ENCODE measurements around the gene CHCHD6. TPM values are rescaled to one million over a fixed set of nuclear protein-coding genes. Genes with fewer than 3 reads are reported as not detected.

Gene CHCHD6
- total RNA-seq, 1 donor from 2014 or later: 28.7 TPM

- TF ChIP-seq CTCF (IDR thresholded peaks at IDR 0.05; ENCODE audit: insufficient read depth, low read length, poor library complexity, severe bottlenecking): no peak
- H3K4me3 ChIP-seq (ENCODE audit: low read depth, low read length): no peak overlapping the region
- no peaks in the 10 kb centered on the region for H3K27me3 ChIP-seq (ENCODE audit: control insufficient read depth, insufficient read depth, low read length)
- DNase-seq (ENCODE audit: low read depth): no peak
- H3K36me3 ChIP-seq (ENCODE audit: control insufficient read depth, insufficient read depth, low read length): no peaks in the 10 kb centered on the region
Observed at GRCh38 chr3:126768903-126769302, 64.9 kb downstream of the CHCHD6 start.

- Histone ChIP-seq H3K27me3 (ENCODE audit: control insufficient read depth, insufficient read depth, low read length) (no peaks in the 10 kb centered on the region), H3K4me3 (ENCODE audit: low read depth, low read length) (no peak overlapping the region), H3K36me3 (ENCODE audit: control insufficient read depth, insufficient read depth, low read length) (no peaks in the 10 kb centered on the region)
- no peak for TF ChIP-seq CTCF (IDR thresholded peaks at IDR 0.05; ENCODE audit: insufficient read depth, low read length, poor library complexity, severe bottlenecking)
- DNase-seq (ENCODE audit: low read depth): no peak
Observed at GRCh38 chr3:126770096-126770495, 66.1 kb downstream of the CHCHD6 start.

- no peaks in the 10 kb centered on the region for H3K36me3 ChIP-seq (ENCODE audit: control insufficient read depth, insufficient read depth, low read length)
- no peaks in the 10 kb centered on the region for H3K27me3 ChIP-seq (ENCODE audit: control insufficient read depth, insufficient read depth, low read length)
- DNase-seq (ENCODE audit: low read depth): no peak
- no peak for TF ChIP-seq CTCF (IDR thresholded peaks at IDR 0.05; ENCODE audit: insufficient read depth, low read length, poor library complexity, severe bottlenecking)
- no peak overlapping the region for H3K4me3 ChIP-seq (ENCODE audit: low read depth, low read length)
Observed at GRCh38 chr3:126773167-126773566, 69.1 kb downstream of the CHCHD6 start.

- H3K27me3 ChIP-seq (ENCODE audit: control insufficient read depth, insufficient read depth, low read length): no peaks in the 10 kb centered on the region
- no peak for TF ChIP-seq CTCF (IDR thresholded peaks at IDR 0.05; ENCODE audit: insufficient read depth, low read length, poor library complexity, severe bottlenecking)
- no peaks in the 10 kb centered on the region for H3K36me3 ChIP-seq (ENCODE audit: control insufficient read depth, insufficient read depth, low read length)
- no peak overlapping the region for H3K4me3 ChIP-seq (ENCODE audit: low read depth, low read length)
- DNase-seq (ENCODE audit: low read depth): no peak
Observed at GRCh38 chr3:126773783-126774182, 69.7 kb downstream of the CHCHD6 start.

GRCh38 chr3:126777366-126777765, 73.3 kb downstream of the CHCHD6 start:
- no peak overlapping the region for H3K4me3 ChIP-seq (ENCODE audit: low read depth, low read length)
- H3K36me3 ChIP-seq (ENCODE audit: control insufficient read depth, insufficient read depth, low read length): no peaks in the 10 kb centered on the region
- no peaks in the 10 kb centered on the region for H3K27me3 ChIP-seq (ENCODE audit: control insufficient read depth, insufficient read depth, low read length)
- no peak for DNase-seq (ENCODE audit: low read depth)
- TF ChIP-seq CTCF (IDR thresholded peaks at IDR 0.05; ENCODE audit: insufficient read depth, low read length, poor library complexity, severe bottlenecking): no peak

GRCh38 chr3:126780666-126781065, 76.6 kb downstream of the CHCHD6 start:
- no peak for TF ChIP-seq CTCF (IDR thresholded peaks at IDR 0.05; ENCODE audit: insufficient read depth, low read length, poor library complexity, severe bottlenecking)
- H3K36me3 ChIP-seq (ENCODE audit: control insufficient read depth, insufficient read depth, low read length): no peaks in the 10 kb centered on the region
- no peak for DNase-seq (ENCODE audit: low read depth)
- H3K4me3 ChIP-seq (ENCODE audit: low read depth, low read length): no peak overlapping the region
- no peaks in the 10 kb centered on the region for H3K27me3 ChIP-seq (ENCODE audit: control insufficient read depth, insufficient read depth, low read length)
